Gastroesophageal sphincter (tissue), 4 donors: ENCODE results near the gene CREB3L4. TPM values are rescaled to one million over a fixed set of nuclear protein-coding genes. Genes with fewer than 3 reads are reported as not detected.

ENCODE experiments used
- ATAC-seq: fragments of 150-250 bp; one replicate; pipeline ENCODE4 v1.9.1; 2016; ENCODE audit warnings: mild to moderate bottlenecking, moderate library complexity
- H3K27ac ChIP-seq, 4 donors: fragments of 200-600 bp; sonication (generic) in 3 of 4; 1 replicate in 3 of 4; 2 replicates in 1 of 4; pipeline ENCODE4 v1.5.1; 2016 to 2019
- H3K27me3 ChIP-seq: fragments of 200-600 bp; sonication (generic); one replicate; pipeline ENCODE4 v1.5.1; 2019
- H3K36me3 ChIP-seq, 2 donors: fragments of 200-600 bp; sonication (generic); one replicate each; pipeline ENCODE4 v1.5.1; 2019; ENCODE audit warnings: control low read depth in 1 of 2
- H3K4me1 ChIP-seq, 3 donors: fragments of 200-600 bp; sonication (generic); 1 replicate in 2 of 3; 2 replicates in 1 of 3; pipeline ENCODE4 v1.5.1; 2016 to 2019; ENCODE audit warnings: control low read depth in 2 of 3
- H3K4me3 ChIP-seq, 2 donors: fragments of 200-600 bp; sonication (generic); one replicate each; pipeline ENCODE4 v1.5.1; 2019; ENCODE audit warnings: mild to moderate bottlenecking in 1 of 2, moderate library complexity in 1 of 2
- H3K9me3 ChIP-seq, 3 donors: fragments of 200-600 bp; sonication (generic); one replicate each; pipeline ENCODE4 v1.5.1; 2017 to 2019; ENCODE audit warnings: control low read depth in 2 of 3
- EP300 ChIP-seq: sonication (generic); formaldehyde crosslinking; IDR thresholded peaks from one replicate; pipeline ENCODE4 v1.6.1; 2017; ENCODE audit warnings: antibody characterized with exemption, mild to moderate bottlenecking
- POLR2A ChIP-seq, 2 donors: fragments of 450-650 bp; IDR thresholded peaks; one replicate each; pipeline ENCODE4 v1.6.1; 2017; ENCODE audit warnings: antibody characterized with exemption in 2 of 2, mild to moderate bottlenecking in 2 of 2, moderate library complexity in 1 of 2
- POLR2AphosphoS5 ChIP-seq: sonication (generic); formaldehyde crosslinking; IDR thresholded peaks from one replicate; pipeline ENCODE4 v1.6.1; 2017; ENCODE audit warnings: antibody characterized with exemption
- WGBS, 2 donors: methylation state at CpG; one replicate each; pipeline ENCODE4 v1.1.5; 2018; ENCODE audit warnings: low coverage in 1 of 2; 5-methylcytosine and 5-hydroxymethylcytosine counted together
- small RNA-seq, 4 donors: library from RNA; depleted of rRNA; stranded (forward); fragments of <200 nt; gene quantifications; one replicate each; pipeline ENCODE3, GENCODE V24; 2016
- total RNA-seq, 4 donors: library from RNA; depleted of rRNA; stranded (reverse); fragments of >200 nt; gene quantifications; one replicate each; pipeline ENCODE4 v1.1.0, GENCODE V29; 2016
- TF ChIP-seq, protein P1 (sequence below), 4 experiments: fragments of 200-600 bp in 2 of 4; fragments of 450-650 bp in 2 of 4; sonication (generic) in 1 of 4; IDR thresholded peaks; one replicate each; pipeline ENCODE4 v1.5.1; 2017 to 2019; ENCODE audit warnings: antibody characterized with exemption in 4 of 4, mild to moderate bottlenecking in 2 of 4, moderate library complexity in 2 of 4

Gene CREB3L4
- total RNA-seq, 4 donors from 2014 or later: 5.1 to 10.4 (median 6.8) TPM

DNA sequence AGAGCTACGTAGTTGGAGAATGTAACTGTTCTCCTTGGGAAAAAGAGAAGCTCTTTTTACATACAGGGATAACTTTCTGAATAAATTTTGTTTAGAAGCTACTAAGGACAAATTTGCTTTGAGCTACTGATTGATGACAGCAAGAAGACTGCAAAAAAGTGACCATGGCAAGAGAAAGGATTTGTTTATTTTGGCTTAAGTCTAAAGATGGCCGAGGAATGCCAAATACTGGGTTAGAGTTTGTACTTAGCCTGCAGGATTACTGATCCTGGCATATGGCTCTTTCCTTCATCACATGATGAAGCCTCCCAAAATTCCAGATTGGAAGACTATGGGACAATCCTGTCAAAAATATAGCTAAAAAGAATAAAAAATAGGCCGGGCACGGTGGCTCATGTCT is 51.6 kb downstream of the CREB3L4 start:
- no peaks in the 10 kb centered on the region for H3K4me1 ChIP-seq
- no peaks in the 10 kb centered on the region for H3K9me3 ChIP-seq
- WGBS, 2 donors: 39 to 62% methylated on average over 2 to 4 of the region's 4 CpGs
- no peaks in the 10 kb centered on the region for H3K27me3 ChIP-seq
- TF ChIP-seq, protein P1, sequence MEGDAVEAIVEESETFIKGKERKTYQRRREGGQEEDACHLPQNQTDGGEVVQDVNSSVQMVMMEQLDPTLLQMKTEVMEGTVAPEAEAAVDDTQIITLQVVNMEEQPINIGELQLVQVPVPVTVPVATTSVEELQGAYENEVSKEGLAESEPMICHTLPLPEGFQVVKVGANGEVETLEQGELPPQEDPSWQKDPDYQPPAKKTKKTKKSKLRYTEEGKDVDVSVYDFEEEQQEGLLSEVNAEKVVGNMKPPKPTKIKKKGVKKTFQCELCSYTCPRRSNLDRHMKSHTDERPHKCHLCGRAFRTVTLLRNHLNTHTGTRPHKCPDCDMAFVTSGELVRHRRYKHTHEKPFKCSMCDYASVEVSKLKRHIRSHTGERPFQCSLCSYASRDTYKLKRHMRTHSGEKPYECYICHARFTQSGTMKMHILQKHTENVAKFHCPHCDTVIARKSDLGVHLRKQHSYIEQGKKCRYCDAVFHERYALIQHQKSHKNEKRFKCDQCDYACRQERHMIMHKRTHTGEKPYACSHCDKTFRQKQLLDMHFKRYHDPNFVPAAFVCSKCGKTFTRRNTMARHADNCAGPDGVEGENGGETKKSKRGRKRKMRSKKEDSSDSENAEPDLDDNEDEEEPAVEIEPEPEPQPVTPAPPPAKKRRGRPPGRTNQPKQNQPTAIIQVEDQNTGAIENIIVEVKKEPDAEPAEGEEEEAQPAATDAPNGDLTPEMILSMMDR (IDR thresholded peaks at IDR 0.05): no peak
- TF ChIP-seq POLR2AphosphoS5 (no peak), EP300 (no peak), POLR2A (IDR thresholded peaks at IDR 0.05) (no peak)
- H3K27ac ChIP-seq: no peak overlapping the region
- H3K36me3 ChIP-seq: no peaks in the 10 kb centered on the region
- H3K4me3 ChIP-seq: no peak overlapping the region
- no peak for ATAC-seq

DNA sequence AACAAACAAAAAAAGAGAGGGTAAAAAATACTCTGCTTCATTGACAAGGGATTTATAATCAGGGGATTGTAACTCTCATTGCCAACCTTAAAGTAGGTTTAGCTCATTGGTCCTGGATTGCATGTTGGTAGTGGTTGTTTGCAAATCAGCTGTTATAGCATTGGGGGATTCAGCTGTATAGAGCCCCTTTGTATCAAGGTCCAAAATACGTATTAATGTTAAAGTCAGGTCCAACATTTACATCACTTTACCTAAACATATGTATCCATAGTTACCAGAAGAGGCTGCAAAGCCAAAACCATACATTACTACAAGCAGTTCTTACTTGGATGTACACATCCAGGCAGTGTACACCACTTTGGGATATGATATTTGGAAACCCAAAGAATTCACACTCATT is 52.2 kb downstream of the CREB3L4 start:
- TF ChIP-seq POLR2AphosphoS5 (no peak), POLR2A (IDR thresholded peaks at IDR 0.05) (no peak), EP300 (no peak)
- TF ChIP-seq, protein P1 (IDR thresholded peaks at IDR 0.05): no peak
- WGBS, 2 donors: 70 to 100% methylated on average over 1 of the region's 1 CpG
- ATAC-seq: no peak
- Histone ChIP-seq H3K36me3 (no peaks in the 10 kb centered on the region), H3K27ac (no peak overlapping the region), H3K27me3 (no peaks in the 10 kb centered on the region), H3K9me3 (no peaks in the 10 kb centered on the region), H3K4me1 (no peaks in the 10 kb centered on the region), H3K4me3 (no peak overlapping the region)

Small RNA genes lying within 50 kb of the gene (small RNA-seq; reads per million reads assigned to genes)
- gene MIR6737: 0 to 0.38 (median 0) reads per million in 4 donors

Other genes starting within 250 kb of the CREB3L4 start
- gene INTS3, start 239.9 kb upstream of the CREB3L4 start, total RNA-seq: 10 to 100 TPM; 31.4 to 55.3 (median 43.5) TPM
- gene SLC27A3, start 192.5 kb upstream of the CREB3L4 start, total RNA-seq: 10 to 100 TPM; 18.8 to 30.7 (median 21.6) TPM
- gene GATAD2B, start 44.9 kb upstream of the CREB3L4 start, total RNA-seq: 10 to 100 TPM; 18.4 to 30.8 (median 23.8) TPM
- 10 to 100 TPM; 10.2 to 46.5 (median 32.3) TPM for gene DENND4B, start 21.2 kb upstream of the CREB3L4 start, total RNA-seq
- 10 to 100 TPM; 13.9 to 21.2 (median 15.6) TPM for gene CRTC2, start 9.3 kb upstream of the CREB3L4 start, total RNA-seq
- 100 to 1,000 TPM in 3 of 4 donors, 10 to 100 TPM in 1; 64.8 to 115 (median 106) TPM for gene SLC39A1, start 4.4 kb upstream of the CREB3L4 start, total RNA-seq
- gene JTB, start 9.8 kb downstream of the CREB3L4 start, total RNA-seq: 100 to 1,000 TPM; 158 to 193 (median 180) TPM
- 10 to 100 TPM; 43.6 to 50.7 (median 48.9) TPM for gene RAB13, start 18.4 kb downstream of the CREB3L4 start, total RNA-seq
- gene RPS27, start 22.9 kb downstream of the CREB3L4 start, total RNA-seq: 1,000 to 10,000 TPM in 3 of 4 donors, 100 to 1,000 TPM in 1; 990 to 4,016 (median 2,721) TPM
- gene NUP210L, start 187.2 kb downstream of the CREB3L4 start, total RNA-seq: not detected
- gene TPM3, start 224.2 kb downstream of the CREB3L4 start, total RNA-seq: 100 to 1,000 TPM in 3 of 4 donors, 10 to 100 TPM in 1; 95.9 to 275 (median 151) TPM
- gene CFAP141, start 238.4 kb downstream of the CREB3L4 start, total RNA-seq: not detected